NCI-H2171 treated with DMSO at 0.1 percent for 48 hours (cell line): ENCODE data around the gene CACNG4.

ENCODE experiments used
- DNase-seq: peaks from one replicate; lab custom pipeline; 2025; lab: John Stamatoyannopoulos, UW

Gene CACNG4

GRCh38 chr17:67043283-67043682, 78.8 kb downstream of the CACNG4 start:
- DNase-seq = no peak

- no peak for DNase-seq
Measured at GRCh38 chr17:67044016-67044772, 79.7 kb downstream of the CACNG4 start, which contains the start of gene CACNG1. CACNG1 (plus strand) TSS chr17:67044554; CDS start chr17:67044661, 107 bp downstream.

- no peak for DNase-seq
Measured at GRCh38 chr17:67044940-67045339, 80.4 kb downstream of the CACNG4 start.

GRCh38 chr17:67046398-67046797, 81.9 kb downstream of the CACNG4 start:
- peak; percentile 9 for DNase-seq

GRCh38 chr17:67047382-67047781, 82.9 kb downstream of the CACNG4 start:
- no peak for DNase-seq

GRCh38 chr17:67049025-67049739, 84.7 kb downstream of the CACNG4 start:
- DNase-seq = no peak

GRCh38 chr17:67050066-67050465, 85.6 kb downstream of the CACNG4 start:
- no peak for DNase-seq

- DNase-seq = no peak
Measured at GRCh38 chr17:67050471-67051154, 86.1 kb downstream of the CACNG4 start.

GRCh38 chr17:67051155-67051538, 86.6 kb downstream of the CACNG4 start:
- no peak for DNase-seq

- no peak for DNase-seq
Measured at GRCh38 chr17:67051837-67052236, 87.3 kb downstream of the CACNG4 start.

GRCh38 chr17:67052720-67053437, 88.4 kb downstream of the CACNG4 start:
- no peak for DNase-seq

- no peak for DNase-seq
Measured at GRCh38 chr17:67053438-67054000, 89.0 kb downstream of the CACNG4 start.

GRCh38 chr17:67054011-67054591, 89.6 kb downstream of the CACNG4 start:
- no peak for DNase-seq

GRCh38 chr17:67054608-67055007, 90.1 kb downstream of the CACNG4 start:
- DNase-seq = no peak

- no peak for DNase-seq
Measured at GRCh38 chr17:67055041-67055443, 90.5 kb downstream of the CACNG4 start.

GRCh38 chr17:67055811-67056745, 91.6 kb downstream of the CACNG4 start:
- DNase-seq = peak; percentile 60

- DNase-seq = peak; percentile 9
Measured at GRCh38 chr17:67056746-67057490, 92.4 kb downstream of the CACNG4 start.

GRCh38 chr17:67058036-67058435, 93.5 kb downstream of the CACNG4 start:
- DNase-seq = no peak

GRCh38 chr17:67059372-67059771, 94.9 kb downstream of the CACNG4 start:
- no peak for DNase-seq

- no peak for DNase-seq
Measured at GRCh38 chr17:67063141-67063540, 98.6 kb downstream of the CACNG4 start.
